Stomach smooth muscle (tissue), 2 donors: Measurements from ENCODE around the gene MAPK1IP1L.

Source experiments
- H3K27ac ChIP-seq: one replicate; pipeline ENCODE4 v1.7.0; 2013; ENCODE audit warnings: mild to moderate bottlenecking, low read length, inconsistent platforms
- H3K27me3 ChIP-seq, 2 donors: one replicate each; pipeline ENCODE4 v1.7.0; 2013; ENCODE audit warnings: low read length in 2 of 2; ENCODE audit not compliant: insufficient read depth in 2 of 2, control insufficient read depth in 1 of 2
- H3K36me3 ChIP-seq, 2 donors: one replicate each; pipeline ENCODE4 v1.7.0; 2013; ENCODE audit warnings: low read length in 2 of 2; ENCODE audit not compliant: control insufficient read depth in 2 of 2, insufficient read depth in 2 of 2
- H3K4me1 ChIP-seq: one replicate; pipeline ENCODE4 v1.7.0; 2013; ENCODE audit warnings: low read length; ENCODE audit not compliant: control insufficient read depth, insufficient read depth
- H3K4me3 ChIP-seq, 2 donors: one replicate each; pipeline ENCODE4 v1.7.0; 2013; ENCODE audit warnings: low read length in 2 of 2
- H3K9ac ChIP-seq, 2 donors: one replicate each; pipeline ENCODE4 v1.7.0; 2013; ENCODE audit warnings: low read length in 2 of 2, mild to moderate bottlenecking in 1 of 2
- H3K9me3 ChIP-seq, 2 donors: one replicate each; pipeline ENCODE4 v1.7.0; 2013; ENCODE audit warnings: low read length in 2 of 2; ENCODE audit not compliant: control insufficient read depth in 2 of 2
- donor health status: healthy.
- donor health status: Pancreatic carcinoma.

MAPK1IP1L gene

DNA sequence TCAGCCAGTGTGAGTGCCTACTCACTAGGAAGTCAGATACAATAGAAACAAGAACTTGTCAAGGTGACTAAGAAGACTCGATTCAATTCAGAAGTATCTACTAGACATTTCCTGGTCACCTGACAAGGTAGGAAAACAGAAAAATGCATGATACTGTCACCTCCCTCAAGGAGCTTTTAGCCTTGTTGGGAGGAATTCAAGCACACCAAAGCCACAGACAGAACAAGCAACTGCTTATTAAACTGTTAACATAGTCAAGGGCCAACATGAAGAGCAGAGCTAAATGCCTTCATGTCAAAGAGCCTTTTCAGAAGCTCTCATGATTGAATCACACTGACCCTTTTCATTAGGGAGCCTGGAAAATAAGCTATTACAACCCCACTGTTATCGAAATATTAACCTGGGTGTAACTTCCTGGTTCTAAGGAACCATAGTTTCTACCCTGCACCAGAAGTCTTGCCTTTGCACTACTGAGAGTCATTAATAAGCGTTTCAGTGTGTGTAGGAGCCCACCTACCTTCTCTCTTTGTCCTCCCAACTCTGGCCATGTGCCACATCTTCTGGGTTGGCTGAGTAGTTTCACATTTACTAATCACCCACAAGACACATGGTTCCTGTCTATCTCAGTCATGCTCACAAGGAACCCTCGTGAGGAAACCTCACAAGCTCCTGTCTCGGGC, 46.6 kb downstream of the MAPK1IP1L start:
- no peak overlapping the region for H3K9ac ChIP-seq

DNA sequence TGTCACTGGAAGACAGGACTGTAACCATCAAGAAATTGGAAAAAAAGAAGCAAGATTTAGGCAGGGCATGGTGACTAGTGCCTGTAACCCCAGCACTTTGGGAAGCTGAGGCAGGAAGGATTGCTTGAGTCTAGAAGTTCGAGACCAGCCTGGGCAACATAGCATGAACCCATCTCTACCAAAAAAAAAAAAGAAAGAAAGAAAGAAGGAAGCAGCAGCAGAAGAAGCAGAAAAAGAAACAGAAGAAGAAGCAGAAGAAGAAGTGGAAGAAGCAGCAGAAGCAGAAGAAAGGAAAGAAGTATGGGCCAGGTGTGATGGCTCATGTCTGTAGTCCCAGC, 47.1 kb downstream of the MAPK1IP1L start:
- no peaks in the 10 kb centered on the region for H3K36me3 ChIP-seq
- no peaks in the 10 kb centered on the region for H3K27me3 ChIP-seq
- H3K9me3 ChIP-seq: no peaks in the 10 kb centered on the region
- H3K9ac ChIP-seq: no peak overlapping the region
- H3K27ac ChIP-seq: no peak overlapping the region
- H3K4me1 ChIP-seq: peaks cover 19% of the 10 kb centered on the region
- no peak overlapping the region for H3K4me3 ChIP-seq

More for the DNA sequence above, 46.6 kb downstream of the MAPK1IP1L start:
- Histone ChIP-seq H3K9me3 (no peaks in the 10 kb centered on the region), H3K27me3 (no peaks in the 10 kb centered on the region), H3K36me3 (no peaks in the 10 kb centered on the region), H3K4me1 (peaks cover 14% of the 10 kb centered on the region), H3K27ac (no peak overlapping the region), H3K4me3 (no peak overlapping the region)

DNA sequence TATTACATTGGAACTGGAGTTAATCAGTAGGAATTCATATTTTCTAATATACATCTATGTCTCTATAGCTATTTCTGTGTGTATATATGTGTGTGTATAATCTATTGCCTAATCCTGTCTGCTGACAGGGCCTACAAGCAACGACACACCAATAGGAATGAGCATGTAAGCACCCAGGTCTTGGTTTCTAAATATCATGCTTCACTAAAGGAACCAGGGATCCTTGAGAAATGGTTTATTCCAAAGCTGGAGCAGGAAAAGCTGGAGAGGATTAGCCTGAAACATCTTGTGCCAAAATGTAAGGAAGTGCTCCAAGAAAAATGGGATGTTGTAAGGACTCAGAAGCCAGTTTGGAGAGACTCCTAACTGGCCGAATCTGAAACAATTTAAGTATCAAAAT, 48.3 kb downstream of the MAPK1IP1L start:
- Histone ChIP-seq H3K9me3 (peaks cover 4 to 5% of the 10 kb centered on the region in 2 donors), H3K27ac (no peak overlapping the region), H3K27me3 (no peaks in the 10 kb centered on the region), H3K4me3 (no peak overlapping the region), H3K9ac (no peak overlapping the region), H3K36me3 (no peaks in the 10 kb centered on the region), H3K4me1 (peaks cover 27% of the 10 kb centered on the region)

DNA sequence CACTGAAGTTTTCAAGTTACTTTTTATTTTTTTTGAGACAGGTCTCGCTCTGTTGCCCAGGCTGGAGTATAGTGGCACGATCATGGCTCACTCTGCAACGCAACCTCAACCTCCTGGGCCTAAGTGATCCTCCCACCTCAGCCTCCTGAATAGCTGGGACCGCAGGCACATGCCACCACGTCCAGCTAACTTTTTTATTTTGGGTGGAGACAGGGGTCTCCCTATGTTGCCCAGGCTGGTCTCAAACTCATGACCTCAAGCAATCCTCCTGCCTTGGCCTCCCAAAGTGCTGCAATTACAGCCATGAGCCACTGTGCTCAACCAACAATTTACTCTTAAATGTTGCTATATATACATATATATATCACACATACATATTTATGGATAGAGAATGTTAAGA, 50.3 kb downstream of the MAPK1IP1L start:
- H3K27me3 ChIP-seq: no peaks in the 10 kb centered on the region
- no peak overlapping the region for H3K27ac ChIP-seq
- H3K4me3 ChIP-seq: no peak overlapping the region
- H3K9ac ChIP-seq: no peak overlapping the region
- H3K4me1 ChIP-seq: peaks cover 27% of the 10 kb centered on the region
- no peaks in the 10 kb centered on the region for H3K36me3 ChIP-seq
- H3K9me3 ChIP-seq: peaks cover 4 to 5% of the 10 kb centered on the region in 2 donors

DNA sequence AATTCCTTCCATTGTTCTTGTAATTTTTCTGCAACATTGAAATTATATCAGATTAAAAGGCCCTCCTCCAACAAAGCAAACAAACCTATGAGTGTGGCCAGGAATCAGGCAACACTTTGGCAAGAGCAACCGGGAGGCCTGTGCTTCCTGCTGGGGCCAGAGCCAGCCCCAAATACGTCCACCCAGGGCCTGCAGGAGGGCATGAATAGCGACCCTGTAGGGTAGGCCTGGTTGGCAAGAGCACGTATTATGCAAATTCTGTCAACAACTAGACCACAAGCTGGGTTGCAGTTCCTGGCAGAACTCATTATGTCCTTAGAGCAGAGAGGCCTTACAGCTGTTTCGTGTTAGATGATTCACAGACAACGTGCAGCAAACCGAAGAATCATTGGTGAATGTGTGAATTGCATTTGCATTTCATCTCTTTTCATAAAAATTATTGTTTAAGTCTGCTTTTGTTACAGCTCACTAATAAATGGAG, 50.7 kb downstream of the MAPK1IP1L start:
- Histone ChIP-seq H3K9me3 (peaks cover 4 to 5% of the 10 kb centered on the region in 2 donors), H3K36me3 (no peaks in the 10 kb centered on the region), H3K9ac (peak overlapping the region in 1 of 2 donors; percentile 37), H3K4me3 (no peak overlapping the region), H3K27me3 (no peaks in the 10 kb centered on the region), H3K4me1 (peaks cover 27% of the 10 kb centered on the region), H3K27ac (peak overlapping the region; percentile 77)

DNA sequence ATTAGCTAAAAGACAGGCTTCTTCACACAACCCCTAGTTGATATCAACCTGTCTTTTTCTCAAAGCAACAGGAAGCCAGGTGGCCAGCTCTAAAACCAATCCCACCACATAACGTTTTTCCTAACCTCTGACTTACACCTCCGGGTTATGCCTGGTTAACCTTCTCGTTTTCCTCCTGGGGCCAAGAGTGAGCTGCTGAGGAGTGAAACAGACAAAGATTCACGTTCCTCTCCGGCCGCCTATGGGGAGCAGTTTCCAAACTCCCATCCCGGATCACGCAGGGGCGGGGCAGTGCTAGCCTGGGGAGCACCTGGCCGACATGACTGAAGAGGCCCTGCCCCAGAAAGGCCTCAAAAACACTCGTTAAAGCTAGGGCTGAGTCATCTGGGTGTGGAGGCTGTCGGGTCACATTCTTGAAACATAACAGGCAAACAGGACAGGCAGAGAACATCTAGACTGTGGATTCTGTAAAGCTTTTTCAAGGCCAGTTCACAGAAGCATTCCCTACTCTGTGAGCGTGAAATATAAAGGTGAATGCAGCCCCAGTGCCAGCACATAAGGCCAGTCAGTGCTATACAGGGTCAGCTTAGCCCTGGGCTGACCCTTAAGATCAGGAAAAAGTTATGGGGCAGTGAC, 51.7 kb downstream of the MAPK1IP1L start:
- H3K9me3 ChIP-seq: peaks cover 4 to 5% of the 10 kb centered on the region in 2 donors
- peaks cover 35% of the 10 kb centered on the region for H3K4me1 ChIP-seq
- H3K36me3 ChIP-seq: no peaks in the 10 kb centered on the region
- H3K27ac ChIP-seq: peak overlapping the region; percentile 77
- H3K4me3 ChIP-seq: peak overlapping the region in 1 of 2 donors; percentile 47
- peak overlapping the region; percentile 31 to 51 for H3K9ac ChIP-seq
- H3K27me3 ChIP-seq: no peaks in the 10 kb centered on the region

DNA sequence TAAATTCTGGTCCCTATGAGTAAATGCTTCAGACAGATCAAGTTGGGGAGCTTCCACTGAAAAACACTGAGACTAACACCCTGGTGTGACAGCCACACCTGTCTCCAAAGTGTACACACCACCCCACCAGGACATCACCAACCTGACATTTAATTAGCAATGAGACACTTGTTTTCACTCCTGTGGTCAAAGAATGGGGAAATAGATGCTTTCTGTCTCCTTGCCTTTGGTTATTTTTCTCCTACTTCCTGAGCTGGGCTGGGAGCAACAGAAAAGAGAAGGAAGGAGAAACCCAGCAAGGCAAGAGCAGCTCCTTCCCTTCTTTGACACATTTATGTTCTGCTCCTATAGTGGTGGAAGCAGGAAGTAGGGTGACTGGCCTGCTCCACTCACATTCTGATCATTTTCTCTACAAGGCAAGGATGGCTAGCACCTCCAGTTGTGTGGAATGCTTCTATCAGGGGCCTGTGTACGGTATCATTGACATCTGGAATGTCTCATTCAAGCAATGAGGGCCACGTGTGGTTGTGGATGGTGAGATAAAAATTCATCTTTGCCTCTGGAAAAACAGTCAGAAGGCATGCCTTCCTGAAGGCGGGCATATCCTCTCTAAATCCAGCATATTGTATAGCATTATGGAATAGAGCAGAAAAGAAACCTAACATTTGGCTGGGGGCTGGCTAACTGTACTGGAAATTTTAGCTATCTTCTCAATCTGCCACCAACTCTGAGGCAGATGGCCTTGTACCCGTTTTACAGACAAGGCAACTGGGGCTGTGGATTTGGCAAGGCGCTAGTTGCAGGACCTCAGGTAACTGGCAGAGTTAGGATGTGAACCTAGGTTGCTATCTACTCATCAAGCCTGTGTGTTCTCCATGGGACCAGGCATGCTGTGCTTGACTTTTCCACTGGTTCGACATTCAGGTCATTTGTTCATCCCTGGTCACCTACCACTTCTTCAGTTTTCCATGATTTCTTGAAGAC, 52.8 kb downstream of the MAPK1IP1L start:
- H3K9ac ChIP-seq: no peak overlapping the region
- H3K4me1 ChIP-seq: peaks cover 40% of the 10 kb centered on the region
- H3K9me3 ChIP-seq: peaks cover 4 to 5% of the 10 kb centered on the region in 2 donors
- peak overlapping the region; percentile 77 for H3K27ac ChIP-seq
- no peak overlapping the region for H3K4me3 ChIP-seq
- no peaks in the 10 kb centered on the region for H3K27me3 ChIP-seq
- H3K36me3 ChIP-seq: no peaks in the 10 kb centered on the region

DNA sequence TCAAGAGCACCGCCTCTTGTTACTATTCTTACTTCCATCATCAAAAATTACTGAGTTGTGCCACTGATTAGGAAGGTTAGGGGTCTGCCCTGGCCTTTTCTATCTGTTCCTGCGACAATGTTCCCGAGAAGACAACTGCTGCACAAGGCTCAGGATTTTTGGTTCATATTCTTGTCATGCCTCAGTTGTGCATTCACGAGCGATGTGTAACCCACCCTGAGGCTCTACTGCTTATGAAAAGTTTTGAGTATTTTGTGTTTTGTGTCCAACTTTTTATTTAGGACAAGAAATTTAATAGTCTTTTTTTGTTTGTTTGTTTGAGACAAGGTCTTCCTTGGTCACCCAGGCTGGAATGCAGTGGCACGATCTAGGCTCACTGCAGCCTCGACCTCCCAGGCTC, 54.5 kb downstream of the MAPK1IP1L start:
- H3K9ac ChIP-seq: no peak overlapping the region
- no peaks in the 10 kb centered on the region for H3K36me3 ChIP-seq
- no peak overlapping the region for H3K27ac ChIP-seq
- H3K4me3 ChIP-seq: no peak overlapping the region
- peaks cover 4 to 5% of the 10 kb centered on the region in 2 donors for H3K9me3 ChIP-seq
- peaks cover 40% of the 10 kb centered on the region for H3K4me1 ChIP-seq
- no peaks in the 10 kb centered on the region for H3K27me3 ChIP-seq

DNA sequence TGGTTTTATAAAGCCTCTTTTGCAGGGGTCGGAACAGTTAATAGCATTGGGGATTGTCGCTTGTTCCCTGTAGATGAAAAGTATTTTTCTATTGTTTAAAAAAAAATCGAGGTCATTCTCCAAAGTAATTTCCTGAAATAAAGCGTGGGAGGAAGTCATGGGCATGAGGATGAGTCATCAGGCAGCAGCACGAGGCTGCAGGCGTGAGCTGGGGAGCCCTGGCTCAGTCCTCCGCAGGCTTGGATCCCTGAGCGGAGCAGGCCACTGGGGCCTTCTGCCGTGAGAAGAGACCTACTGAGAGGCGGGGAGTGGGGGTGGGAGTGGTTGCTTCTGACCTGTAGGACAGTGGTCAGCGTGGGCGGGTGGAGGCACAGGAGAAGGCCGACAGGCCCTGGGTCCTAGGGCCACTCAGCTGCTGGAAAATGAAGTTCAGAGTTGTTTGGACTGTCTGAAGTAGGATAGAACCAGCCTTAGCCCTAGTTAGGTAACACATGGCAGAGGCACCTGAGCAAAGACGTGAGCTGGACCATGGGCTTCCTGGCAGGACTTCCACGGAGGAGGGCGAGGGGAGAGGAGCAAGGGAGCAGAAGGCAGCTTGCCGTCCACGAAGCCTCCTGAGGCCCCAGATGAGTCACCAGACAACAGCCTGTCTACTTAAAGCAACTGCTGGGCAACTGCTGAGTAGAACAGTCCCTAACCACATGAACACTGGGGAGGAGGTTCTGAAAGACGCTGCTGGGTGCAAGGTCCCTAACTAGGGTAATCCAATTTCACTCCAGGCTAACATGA, 56.5 kb downstream of the MAPK1IP1L start:
- Histone ChIP-seq H3K4me3 (peak overlapping the region; percentile 29 to 54), H3K9ac (peak overlapping the region; percentile 65 to 69), H3K27ac (peak overlapping the region; percentile 89), H3K36me3 (no peaks in the 10 kb centered on the region), H3K27me3 (no peaks in the 10 kb centered on the region), H3K9me3 (peaks cover 4 to 5% of the 10 kb centered on the region in 2 donors), H3K4me1 (peaks cover 27% of the 10 kb centered on the region)

DNA sequence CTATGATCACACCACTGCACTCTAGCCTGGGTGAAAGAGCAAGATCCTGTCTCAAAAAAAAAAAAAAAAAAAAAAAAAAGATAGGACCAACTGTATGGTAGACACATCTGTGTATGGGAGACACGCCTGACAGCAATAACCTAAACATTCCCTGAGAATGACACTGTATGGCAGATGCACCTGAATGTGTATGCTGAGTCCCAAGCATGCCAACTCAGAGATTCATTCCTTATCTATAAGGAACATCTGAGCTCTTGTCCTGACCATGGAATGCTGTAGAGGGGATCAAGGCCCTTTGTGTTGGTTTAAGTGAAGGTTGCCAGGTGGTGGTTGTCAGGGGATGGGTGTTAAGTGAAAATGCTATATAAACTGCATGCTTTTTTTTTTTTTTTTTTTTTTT, 58.4 kb downstream of the MAPK1IP1L start:
- no peak overlapping the region for H3K9ac ChIP-seq
- no peaks in the 10 kb centered on the region for H3K36me3 ChIP-seq
- no peaks in the 10 kb centered on the region for H3K27me3 ChIP-seq
- peaks cover 14% of the 10 kb centered on the region for H3K4me1 ChIP-seq
- H3K9me3 ChIP-seq: no peaks in the 10 kb centered on the region
- H3K27ac ChIP-seq: no peak overlapping the region
- no peak overlapping the region for H3K4me3 ChIP-seq
